ENCODE results near the gene IL11.
"Not testable (repeated sequence)": the region's sequence is repeated elsewhere in the genome, so short reads cannot be mapped to it uniquely, and the experiment has no call there.

IL11 gene

DNA sequence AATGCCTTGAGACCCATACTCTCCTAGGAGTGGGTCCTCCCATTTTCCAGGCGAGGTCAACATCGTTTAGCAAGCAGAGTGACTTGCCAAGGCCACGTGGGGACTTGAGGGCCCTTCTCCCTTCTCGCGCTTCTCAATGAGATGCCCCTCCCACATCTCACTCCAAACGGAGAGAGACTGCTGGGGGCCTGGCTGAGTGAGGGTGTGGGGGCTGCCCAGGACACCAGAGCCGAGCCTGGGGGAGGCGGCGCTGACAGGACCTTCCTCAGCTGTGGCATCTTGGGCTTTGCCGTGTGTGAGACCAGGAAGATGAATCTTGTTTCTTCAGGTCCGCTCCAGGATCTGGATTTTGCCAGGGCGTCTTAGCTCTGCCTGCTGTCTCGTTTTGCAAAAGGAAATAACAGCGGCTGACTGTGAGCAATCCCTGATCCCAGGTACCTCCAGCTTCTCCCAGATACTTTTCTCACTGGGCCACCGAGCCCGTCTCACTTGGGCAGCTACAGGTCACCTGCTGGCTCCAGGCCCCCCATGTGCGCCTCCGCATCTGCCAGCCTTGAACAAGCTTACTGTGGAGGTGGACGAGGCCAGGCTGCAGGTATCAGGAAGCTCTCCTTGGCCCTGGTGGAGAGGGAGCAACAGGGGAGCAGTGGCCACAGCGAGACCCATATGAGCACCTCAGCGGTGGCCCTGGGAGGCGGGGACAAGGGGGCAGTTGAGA lies 21.8 kb downstream of the IL11 start:
- DNase-seq, result no peak

DNA sequence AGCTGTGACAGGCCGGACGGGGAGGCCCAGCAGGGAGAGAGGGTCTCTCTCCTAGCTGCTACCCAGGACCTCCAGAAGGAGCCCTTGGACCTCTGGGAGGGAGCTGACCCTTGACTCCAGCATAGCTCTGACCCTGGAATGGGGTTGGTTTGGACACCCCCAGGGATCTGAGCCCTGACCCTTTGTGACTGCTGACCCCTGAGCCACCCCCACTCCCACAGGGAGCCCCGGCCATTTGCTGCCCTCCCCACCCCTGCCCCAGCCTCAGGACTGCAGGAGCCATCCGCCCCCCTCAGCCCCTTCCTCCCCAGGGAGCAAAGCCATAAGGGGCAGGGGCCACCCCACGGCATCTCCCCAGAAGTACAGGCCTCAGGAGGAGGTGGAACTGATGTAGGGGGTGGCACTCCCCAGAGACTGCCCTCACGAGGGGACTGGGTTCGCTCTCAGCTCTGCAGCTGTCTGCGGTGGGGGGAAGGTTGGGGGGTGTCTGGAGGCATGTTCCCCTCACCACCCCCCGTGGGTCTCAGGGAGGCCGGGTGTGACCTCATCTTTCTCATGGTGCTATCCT lies 22.7 kb downstream of the IL11 start:
- DNase-seq, result no peak

DNA sequence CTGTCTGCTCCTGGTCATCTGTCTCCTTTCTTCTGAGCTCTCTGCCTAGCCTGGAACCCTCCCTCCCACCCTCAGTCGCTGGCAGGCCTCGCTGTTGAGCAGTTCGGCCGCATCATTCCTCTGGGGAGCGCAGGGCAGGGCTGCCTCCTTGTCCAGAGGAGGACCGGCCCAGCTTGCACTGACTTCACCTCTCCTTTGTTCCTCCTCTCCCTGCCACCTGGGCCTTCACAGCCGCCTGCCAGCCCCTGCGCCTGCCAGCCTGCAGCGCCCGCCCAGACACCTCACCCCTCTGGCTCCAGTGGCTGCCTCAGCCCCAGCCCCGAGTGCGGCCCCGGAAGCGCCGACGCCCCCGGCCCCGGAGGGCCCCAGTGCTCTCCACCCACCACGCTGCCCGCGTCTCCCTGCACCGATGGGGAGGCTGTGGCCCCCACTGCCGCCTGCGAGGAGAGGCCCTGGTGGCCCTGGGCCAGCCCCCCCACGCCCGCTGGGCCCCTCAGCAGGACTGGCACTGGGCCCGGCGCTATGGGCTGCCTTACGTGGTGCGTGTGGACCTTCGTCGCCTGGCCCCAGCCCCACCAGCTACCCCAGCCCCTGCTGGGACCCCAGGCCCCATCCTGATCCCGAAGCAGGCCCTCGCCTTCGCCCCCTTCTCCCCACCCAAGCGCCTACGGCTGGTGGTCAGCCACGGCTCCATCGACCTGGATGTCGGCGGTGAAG lies 23.4 kb downstream of the IL11 start:
- DNase-seq, result no peak

DNA sequence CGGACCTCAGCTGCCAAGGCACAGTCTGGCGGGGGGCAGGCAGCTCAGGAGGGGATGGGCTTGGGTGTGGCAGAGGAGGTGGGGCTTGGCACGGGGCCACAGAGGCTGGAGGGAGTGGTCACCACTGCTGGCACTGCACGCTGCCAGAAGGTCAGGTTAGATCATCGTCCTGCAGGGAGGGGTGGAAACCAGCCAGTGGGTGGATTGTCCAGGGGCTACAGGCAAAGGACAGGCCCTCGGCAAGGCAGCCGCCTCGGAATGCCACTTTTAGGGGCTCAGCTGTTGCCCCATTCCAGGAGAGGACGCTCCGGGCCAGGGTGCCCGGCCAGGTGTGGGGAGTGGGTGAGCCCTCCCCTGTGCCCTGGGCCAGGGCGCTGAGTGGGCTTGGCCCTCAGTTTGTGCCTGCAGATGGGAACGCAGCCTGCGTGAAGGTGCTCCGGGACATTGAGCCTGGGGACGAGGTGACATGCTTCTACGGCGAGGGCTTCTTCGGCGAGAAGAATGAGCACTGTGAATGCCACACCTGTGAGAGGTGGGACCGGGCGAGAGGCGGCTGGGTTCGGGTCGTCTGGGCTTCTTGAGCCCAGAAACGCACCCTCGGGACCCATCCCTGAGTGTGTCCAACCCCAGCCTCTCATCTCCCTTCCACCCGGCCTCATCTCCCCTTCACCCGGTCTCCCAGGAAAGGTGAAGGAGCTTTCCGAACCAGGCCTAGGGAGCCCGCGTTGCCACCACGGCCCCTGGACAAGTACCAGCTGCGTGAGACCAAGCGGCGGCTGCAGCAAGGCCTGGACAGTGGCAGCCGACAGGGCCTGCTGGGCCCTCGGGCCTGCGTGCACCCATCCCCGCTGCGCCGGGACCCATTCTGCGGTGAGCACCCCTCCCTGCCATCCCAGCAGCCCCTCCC lies 24.2 kb downstream of the IL11 start:
- DNase-seq, result no peak

DNA sequence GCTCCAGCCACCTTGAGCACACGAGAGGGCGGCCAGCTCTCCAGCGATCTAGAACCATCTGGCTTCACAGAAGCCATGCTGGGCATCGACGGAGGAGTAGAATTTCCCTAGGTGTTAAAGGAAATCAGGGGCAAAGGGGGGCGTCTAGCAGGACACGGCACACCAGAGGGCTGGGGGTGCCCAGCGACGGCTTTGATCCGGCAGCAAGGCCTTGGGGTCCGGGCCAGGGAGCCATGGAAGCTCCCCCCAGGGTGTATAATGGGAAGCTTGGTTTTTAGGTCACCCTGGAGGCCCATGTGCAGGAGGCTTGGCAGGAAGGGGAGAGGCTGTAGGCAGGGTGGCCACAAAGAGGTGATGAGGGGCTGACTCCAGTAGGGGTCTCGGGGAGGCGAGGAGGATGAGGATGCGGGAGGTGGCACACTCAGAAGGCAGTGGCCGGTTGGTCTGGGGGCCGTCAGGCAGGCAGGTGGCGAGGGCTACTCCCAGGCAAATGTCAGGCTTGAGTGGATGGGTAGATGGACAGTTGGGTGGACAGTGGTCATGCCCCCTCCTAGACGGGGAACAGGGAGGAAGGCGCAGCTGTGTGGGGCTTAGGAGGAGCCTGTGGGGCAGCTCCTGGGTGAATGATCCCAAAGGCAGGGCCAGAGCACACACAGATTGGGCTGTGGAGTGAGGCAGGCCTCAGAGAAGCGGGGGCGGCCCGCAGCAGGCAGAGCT lies 25.0 kb downstream of the IL11 start:
- DNase-seq, result no peak

DNA sequence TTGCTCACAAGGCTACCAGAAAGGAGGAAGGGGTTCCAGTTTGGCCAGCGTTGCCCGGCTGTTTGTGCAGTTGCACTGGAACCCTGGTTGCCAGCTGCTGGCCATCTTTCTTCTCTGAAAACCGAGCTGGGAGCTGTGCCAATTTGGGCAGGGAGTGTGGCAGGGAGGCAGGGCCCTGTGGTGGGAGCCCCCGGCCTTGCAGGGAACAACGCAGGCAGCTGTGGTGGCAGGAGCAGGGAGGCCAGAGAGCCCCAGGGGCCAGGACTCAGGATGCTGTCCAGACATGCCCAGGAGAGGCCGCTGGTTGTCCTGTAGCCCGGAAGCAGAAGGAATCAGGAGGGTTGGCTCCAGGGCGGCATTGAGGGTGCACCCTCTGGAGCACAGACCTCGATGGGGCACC lies 25.8 kb downstream of the IL11 start:
- DNase-seq, result no peak

DNA sequence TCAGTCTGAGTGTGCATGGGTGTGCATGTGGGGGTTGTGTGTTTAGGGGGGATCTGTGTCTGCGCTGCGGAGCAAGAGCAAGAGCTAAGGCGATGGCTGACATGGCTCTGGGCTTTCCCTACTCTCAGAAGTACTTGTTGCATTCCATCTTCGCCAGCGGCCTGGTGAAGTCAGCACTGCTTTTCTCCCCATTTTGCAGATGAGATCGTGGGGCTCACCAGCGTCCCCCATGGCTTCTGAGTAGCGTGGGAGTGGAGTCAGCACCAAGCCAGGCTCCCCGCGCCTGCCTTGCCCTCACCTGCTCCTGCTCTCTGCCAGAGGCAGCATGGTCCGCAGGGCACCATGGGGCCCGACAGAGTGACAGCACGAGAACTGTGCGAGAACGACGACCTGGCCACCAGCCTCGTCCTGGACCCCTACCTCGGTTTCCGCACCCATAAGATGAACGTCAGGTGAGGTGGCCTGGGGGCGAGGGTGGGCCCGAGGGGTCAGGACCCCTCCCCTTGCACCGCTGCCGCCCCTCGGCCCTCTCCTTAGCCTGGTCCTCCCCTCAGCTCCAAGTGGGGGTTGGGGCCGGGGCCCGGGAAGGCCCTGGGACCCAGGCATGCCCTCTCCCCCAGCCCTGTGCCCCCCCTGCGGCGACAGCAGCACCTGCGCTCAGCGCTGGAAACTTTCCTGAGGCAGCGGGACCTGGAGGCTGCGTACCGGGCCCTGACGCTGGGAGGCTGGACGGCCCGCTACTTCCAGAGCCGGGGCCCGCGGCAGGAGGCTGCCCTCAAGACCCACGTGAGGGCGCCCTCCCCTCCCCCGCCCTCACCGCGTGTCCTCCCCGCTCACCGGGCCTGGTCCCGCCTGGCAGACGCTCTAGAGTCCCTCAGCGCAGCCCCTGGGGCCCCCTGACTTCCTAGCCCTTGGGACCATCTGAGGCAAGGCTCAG lies 28.4 kb downstream of the IL11 start:
- DNase-seq, result no peak

DNA sequence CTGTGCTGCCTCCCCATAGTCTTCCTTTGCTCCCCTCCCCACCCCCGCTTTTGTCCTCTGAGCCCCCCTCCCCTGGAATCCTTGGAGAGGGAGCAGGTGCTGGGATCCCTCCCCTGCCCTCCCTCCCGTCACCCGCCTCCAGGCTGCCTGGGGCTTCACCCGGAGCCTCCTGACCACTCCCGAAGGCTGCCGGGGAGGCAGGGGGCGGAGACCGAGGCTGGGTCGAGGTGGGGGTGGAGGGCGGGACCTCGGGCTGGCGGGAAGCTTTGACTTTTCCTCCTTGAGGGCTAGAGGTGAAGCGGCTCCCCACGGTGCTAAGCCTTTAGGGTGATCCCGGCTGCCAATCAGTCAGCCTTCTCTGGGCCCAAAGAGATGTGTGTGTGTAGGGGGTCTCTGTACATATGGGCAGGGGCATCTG lies 29.1 kb downstream of the IL11 start:
- DNase-seq, result peak; percentile 40

DNA sequence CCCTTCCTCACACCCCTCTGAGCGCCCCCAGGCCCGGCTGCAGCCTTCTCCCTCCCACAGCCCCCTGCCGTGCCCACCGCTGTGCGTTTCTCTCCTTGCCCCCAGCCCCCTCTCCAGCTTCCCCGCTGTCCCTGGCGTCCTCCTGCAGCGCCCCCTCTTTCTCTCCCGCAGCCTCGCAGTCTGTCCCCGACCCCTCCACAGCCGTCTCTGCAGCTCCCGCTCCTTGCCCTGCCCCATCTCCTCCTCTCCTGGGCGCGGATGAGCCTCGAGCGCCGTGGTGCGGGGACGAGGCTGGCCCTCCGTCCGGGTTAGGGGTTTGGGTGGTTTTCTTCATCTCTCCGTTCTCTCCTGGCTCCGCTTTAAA lies 29.5 kb downstream of the IL11 start:
- no peak for DNase-seq

DNA sequence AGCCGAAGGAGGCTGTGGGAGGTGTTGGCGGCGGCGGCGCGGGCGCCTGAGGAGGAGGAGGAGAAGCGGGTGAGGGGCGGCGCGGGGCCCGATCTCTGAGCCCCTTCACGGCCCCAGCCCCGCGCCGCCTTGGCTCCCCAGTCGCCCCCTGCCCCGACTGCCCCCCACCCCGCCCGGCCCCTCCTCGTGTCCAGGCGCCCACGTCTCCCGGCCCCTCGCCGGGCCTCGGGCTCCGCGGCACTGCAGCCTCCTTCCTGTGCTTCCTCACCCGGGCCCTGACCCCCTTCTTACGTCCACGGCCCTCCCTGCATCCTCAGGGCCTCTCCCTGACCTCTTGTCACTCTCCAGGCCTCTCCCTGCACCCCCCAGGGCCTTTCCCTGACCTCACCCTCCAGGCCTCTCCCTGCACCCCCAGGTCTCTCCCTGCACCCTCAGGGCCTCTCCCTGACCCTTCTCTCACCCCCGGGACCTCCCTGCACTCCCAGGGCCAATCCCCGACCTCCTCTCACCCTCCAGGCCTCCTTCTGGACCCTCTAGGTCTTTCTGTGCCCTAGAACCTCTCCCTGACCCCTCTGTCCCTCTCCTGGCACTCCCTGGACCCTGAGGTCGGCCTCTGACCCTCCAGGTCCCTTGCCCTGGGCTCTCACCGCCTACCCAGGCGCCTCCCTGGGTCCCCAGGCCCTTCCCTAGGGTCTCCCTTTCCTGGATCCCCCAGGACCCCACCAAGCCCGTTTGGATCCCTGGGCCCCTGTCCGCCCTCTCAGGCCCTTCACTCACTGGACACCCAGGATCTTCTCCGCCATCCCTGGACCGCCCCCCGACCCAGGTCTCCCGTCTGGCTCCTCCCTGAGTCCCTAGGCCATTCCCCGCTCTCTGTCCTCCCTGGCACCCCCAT lies 30.1 kb downstream of the IL11 start:
- no peak for DNase-seq

DNA sequence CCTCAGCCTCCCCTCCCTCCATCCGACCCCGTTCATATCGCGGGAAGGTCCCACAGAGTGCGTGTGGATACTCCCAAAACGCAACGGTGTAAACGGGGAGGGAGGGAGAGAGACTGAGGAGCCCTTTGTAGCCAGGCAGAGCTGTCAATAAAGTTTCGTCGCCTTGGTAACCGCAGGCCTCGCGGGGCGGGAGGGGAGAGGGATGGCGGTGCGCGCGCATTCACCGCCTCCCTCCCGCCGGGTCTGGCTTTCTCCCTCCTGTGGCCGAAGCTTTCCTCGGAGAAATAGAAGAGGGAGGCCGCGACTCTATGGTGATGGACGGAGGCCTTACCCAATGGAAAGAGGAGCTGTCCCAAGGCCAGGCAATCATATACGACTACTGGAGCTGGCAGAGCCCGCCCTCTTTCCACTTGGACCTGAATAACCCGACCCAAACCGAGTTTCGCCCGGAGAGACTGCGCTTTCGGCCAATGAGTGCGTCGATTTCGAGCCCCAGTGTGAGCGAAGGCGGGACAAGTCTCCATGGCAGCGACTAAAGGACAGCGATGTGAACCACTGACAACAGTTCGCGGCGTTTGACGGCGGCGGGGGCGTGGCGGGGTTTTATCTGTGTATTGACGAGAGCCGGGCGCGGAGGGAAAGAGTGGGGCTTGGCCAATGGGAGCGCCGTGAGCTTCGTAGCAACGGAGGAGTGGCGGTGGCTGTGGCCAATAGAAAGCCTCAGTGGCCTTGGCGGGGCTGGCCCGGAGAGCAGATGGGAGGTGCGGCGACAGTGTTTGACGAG lies 31.0 kb downstream of the IL11 start, which contains the start of gene KMT5C:
KMT5C (plus strand) TSS at position 772 of the 784 bp plus-strand sequence. CDS start 2,061 bp downstream, outside the sequence.
- DNase-seq, result peak; percentile 100

DNA sequence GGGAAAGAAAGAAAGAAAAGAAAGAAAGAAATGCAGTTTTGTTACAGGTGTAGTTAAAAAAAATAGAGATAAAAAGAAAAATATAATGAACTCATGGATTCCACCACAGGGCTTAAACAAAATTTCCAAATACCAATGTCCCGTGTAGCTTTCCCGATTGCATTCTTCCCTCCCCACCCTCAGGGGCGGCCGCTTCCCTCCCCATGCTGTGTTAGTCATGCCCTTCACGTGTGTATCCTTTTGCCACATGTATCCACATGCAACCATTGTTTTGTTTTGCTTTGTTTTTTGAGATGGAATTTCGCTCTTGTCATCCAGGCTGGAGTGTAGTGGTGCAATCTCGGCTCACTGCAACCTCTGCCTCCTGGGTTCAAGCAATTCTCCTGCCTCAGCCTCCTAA lies 34.2 kb downstream of the IL11 start:
- DNase-seq, result peak; percentile 25

DNA sequence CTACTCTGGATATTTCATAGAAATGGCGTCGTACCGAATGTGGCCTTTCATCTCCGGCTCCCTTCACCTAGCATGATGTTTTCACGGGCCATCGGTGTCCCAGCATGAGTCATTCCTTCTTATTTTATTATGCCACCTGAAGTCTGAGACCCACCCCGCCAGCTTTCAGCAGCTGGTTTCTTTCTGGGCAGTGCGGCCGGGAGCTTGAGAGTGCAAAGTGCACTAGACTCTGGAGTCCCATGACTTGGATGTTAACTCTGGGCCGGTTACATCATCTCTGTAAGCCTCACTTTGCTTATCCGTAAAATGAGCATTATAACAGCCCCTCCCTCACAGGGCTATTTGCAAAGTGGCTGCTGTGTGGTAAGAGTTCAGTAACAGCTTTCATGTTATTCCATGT lies 36.4 kb downstream of the IL11 start:
- DNase-seq, result no peak

DNA sequence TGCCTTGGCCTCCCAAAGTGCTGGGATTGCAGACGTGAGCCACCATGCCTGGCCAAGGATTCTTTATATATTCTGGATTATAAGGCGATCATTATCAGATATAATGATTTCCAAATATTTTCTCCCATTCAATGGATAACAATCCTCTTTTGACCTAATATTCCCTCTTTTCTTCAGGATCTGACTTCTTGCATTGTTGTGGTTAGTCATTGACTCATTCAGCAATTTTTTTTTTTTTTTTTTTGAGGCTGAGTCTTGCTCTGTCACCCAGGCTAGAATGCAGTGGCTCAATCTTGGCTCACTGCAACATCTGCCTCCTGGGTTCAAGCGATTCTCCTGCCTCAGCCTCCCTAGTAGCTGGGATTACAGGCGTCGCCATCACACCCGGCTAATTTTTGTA lies 40.5 kb downstream of the IL11 start:
- DNase-seq, result peak; percentile 26

DNA sequence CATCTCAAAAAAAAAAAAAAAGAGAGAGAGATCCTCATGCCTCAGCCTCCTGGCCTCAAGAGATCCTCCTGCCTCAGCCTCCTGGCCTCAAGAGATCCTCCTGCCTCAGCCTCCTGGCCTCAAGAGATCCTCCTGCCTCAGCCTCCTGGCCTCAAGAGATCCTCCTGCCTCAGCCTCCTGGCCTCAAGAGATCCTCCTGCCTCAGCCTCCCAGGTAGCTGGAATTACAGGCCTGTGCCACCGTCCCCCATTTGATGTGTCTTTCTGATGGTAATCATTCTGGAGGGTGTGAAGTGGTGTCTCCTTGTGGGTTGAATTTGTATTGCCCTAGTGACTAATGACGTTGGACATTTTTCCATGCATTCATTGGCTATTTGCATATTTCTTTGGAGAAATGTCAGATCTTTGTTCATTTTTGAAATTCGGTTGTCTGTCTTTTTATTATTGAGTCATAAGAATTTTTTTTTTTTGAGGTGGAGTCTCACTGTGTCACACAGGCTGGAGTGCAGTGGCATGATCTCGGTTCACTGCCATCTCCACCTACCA lies 41.4 kb downstream of the IL11 start:
- DNase-seq, result not testable (repeated sequence)

DNA sequence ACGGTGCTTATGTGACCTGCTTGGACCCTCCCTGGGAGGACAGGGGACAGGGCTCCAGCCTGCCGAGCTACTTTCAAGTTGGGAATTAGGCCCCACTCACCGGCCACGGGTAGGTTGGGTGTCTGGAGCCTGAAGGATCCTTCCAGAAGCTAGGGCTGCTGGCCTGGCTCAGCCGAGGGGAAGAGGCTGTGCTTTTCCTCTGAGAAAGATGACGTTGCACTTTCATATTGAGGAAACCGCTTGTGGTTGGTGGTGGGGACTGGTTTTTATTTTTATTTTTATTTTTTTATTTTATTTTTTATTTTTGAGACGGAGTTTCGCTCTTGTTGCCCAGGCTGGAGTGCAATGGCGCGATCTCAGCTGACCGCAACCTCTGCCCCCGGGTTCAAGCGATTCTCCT lies 45.1 kb downstream of the IL11 start, which contains the start of gene TMEM150B:
TMEM150B (minus strand) TSS at position 170 of the 400 bp plus-strand sequence. CDS start 4,305 bp downstream, outside the sequence.
- no peak for DNase-seq

DNA sequence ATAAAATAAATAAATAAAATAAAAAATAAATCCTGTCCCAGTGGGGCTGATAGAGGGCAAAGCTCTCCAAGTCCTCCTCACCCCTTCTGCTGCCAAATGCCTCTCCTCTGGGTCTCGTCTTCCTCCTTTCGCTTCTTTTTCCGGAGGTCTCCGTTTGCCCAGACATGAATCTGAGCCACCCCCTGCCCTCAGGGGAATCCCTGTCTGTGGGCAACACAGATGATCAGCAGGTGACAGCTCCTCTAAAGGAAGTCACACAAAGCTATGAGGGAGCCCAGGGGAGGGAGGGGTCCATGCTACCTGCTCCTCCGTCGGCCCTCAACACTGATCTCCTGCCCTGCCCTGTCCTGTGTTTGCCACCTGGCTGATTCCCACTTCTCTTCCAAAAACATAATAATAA lies 45.6 kb downstream of the IL11 start:
- no peak for DNase-seq

DNA sequence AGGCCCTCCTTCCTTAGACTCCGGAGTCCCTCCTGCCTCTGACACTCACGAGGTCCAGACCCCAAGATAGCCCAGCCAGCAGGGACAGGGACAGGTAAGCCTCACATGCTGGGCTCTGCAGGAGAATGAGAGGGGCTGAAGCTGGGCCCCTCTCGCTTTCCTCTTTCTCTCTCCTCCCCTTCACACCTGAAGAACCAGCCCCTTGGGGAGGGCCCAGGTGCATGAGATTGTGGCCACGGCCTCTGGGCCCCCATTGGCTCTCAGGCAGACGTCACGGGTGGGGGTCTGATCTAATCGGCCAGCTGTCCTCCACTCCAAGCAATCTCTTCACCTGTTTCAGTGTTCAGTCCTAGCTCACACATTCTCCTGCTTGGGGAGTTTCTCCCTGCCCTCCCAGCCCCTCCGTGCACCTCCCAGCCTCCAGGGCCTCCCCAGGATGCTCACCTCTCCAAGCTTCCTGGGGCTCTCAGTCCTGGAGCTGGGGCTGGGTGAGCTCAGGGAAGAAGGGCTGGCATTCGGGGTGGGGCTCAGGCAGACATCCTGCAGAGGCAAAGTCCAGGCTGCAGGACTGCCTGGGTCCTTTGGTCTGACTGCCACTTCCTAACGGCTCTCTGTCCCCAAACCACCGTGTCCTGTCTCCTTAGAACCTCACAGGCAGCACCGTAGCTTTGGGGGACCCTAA lies 47.9 kb downstream of the IL11 start:
- DNase-seq, result no peak
